T follicular helper cell (primary cell): ENCODE measurements around the gene MSI1.
"Not testable (repeated sequence)": the region's sequence is repeated elsewhere in the genome, so short reads cannot be mapped to it uniquely, and the experiment has no call there.

Experiments used
- DNase-seq: peaks from one replicate; pipeline ENCODE4 v3.0.0-alpha.2; 2020; ENCODE audit warnings: low read depth

Gene MSI1

DNA sequence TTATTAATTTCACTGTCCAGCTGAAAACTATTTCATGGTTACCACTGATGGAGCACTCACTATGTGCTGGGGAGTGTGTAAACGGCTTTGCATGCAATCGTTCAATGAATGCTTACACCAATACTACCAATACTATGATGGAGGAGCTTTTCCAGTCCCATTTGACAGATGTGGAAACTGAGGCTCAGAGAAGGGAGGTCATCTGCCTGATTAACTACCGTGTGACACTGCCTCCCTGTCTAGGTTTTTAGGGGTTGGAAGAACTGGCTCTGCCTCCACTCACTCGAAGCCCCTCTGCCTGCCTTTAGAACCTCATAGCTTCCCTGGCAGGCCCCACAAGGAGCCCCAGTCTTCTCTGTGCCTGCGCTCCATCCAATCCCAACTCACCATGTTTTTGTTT, 11.9 kb downstream of the MSI1 start:
- no peak for DNase-seq

DNA sequence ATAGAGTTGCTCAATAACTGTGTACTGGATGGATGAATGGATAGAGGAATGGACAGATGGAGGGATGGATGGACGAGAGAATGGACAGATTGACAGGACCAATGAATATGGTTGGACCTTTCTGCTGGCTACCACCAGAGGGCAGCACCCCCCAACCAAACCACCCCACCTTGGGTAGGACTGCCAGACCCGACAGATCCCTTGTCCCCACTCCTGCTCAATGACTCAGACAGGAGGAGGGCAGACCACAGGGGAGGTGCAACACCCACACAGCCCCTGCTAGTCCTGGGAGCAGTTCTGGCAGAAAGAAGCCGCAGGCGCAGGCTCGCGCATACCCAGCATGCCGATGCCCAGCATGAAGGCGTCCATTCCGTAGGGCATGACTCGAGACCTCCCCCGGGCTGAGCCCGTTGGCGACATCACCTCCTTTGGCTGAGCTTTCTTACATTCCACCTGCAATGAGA, 12.4 kb downstream of the MSI1 start:
- DNase-seq: peak; percentile 52

DNA sequence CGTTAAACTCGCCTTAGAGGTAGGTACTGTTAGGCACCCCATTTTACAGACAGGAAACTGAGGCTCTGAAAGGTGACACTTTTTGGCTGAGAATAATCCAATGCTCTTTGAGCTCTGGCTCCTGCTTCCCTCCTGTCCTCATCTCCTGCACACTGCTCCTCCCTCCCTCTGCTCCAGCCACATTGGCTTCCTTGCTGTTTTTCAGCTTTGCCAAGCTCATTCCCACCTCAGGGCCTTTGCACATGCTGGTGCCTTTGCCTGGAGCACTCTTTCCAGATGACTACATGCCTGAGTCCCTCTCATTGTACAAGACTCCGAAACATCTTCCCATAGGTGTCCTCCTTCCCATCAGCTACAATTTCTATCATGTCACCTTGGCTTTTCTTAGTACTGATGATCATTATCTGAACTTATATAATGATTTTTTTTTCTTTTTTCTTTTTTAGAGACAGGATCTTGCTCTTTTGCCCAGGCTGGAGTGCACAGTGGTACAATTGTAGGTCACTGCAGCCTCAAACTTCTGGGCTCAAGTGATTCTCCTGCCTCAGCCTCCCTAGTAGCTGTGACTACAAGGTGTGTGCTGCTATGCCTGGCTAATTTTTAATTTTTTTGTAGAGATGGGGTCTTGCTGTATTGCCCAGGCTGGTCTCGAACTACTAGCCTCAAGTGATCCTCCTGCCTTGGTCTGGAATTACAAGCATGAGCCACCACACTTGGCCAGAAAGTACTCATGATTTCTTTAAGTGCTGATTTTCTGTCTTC, 15.2 kb downstream of the MSI1 start:
- DNase-seq: no peak

DNA sequence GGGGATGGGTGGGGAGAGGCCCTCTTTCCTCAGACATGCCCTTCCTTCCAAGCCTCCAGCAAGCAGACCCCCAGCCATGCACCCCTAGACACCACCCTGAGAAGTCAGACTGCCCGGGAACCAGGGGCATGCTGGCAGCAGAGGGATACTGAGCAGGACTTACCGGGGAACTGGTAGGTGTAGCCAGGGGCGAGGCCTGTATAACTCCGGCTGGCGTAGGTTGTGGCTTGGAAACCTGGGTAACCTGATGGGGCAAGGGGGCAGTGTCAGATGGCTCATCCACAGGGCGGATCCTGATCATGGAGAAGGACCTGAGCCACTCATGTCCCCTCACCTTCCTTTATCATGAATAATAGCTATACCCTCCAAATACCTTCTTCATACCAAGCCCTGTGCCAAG, 15.8 kb downstream of the MSI1 start:
- DNase-seq: no peak

DNA sequence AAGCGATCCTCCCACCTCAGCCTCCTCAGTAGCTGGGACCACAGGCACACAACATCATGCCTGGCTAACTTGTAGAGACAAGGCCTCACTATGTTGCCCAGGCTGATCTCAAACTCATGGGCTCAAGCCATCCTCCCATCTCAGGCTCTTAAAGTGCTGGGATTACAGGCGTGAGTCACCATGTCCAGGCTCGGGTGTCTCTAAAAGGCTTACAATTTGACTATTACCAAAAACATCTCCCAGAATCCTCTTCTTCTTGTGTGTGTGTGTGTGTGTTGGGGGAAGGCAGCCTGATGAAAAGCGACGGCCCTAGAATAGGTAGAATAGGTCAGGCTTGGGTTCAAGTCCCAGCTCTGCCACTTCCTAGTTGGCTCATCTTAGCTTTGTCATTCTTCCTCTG, 16.8 kb downstream of the MSI1 start:
- no peak for DNase-seq

DNA sequence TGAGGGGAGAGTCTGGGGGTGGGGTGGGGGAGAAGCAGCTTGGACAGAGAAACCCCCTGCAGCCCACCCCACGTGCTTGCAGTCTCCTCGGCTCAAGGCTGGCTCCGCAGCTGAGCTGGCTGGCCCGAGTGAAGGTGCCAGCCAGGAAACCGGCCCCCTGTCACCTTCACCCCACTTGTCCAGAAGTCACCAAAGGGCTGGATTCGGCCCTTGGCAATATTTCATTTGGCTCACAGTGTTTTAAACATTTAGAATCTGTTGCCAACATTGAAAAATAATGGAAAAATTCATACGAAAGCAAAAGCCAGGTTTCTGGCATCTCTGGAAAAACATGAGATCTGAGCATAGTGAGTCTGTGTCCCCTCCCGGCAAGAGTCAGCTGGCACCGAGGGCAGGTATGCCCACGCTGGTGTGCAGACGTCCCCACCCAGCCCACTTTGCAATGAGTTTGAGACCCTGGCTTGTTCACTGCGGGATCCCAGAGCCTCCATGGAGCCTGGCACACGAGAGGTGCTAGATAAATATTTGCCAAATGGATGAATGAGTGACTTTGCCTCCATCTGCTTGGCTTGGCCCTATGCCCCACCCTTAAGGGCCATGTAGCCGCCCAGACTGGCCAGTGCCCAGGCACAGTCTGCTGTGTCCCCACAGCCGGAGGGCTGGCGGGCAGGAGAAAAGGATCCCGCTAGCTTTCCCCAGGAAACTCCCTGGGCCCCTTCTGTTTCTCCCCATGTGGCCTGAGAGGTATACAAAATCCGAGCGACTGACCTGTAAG, 18.2 kb downstream of the MSI1 start:
- no peak for DNase-seq

DNA sequence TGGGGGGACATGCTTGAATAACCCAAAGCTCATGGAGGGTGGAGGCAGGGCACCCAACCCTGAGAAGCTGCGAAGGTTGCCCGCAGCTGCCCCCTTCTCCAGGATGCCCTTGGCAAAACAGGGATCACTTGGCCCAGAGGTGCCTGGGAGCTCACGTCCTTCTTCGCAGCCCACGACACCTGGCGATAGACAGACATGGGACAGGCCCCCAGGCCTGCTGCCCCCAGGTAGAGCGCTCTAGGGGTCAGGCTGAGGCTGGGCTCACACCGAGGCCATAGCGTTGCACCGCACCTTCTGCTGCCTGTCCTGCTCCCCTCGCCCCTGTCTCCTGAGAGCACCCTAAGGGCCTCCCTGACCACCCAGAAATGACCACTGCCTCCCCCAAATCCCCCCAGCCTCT, 21.2 kb downstream of the MSI1 start:
- no peak for DNase-seq

DNA sequence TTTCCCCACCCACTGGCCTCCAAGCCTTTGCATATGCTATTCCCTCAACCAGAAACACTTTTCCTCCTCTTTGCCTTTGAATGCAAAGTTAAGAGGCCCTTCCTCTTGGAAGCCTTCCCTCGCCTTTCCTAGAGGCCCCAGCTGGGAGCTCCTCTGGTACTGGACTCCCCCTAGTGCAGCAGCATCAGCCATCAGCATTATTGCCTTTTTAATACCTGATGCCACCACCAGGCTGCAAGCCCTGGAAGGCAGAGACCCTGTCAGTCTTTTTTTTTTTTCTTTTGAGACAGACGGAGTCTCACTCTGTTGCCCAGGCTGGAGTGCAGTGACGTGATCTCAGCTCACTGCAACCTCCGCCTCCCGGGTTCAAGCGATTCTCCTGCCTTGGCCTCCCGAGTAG, 22.3 kb downstream of the MSI1 start:
- no peak for DNase-seq

DNA sequence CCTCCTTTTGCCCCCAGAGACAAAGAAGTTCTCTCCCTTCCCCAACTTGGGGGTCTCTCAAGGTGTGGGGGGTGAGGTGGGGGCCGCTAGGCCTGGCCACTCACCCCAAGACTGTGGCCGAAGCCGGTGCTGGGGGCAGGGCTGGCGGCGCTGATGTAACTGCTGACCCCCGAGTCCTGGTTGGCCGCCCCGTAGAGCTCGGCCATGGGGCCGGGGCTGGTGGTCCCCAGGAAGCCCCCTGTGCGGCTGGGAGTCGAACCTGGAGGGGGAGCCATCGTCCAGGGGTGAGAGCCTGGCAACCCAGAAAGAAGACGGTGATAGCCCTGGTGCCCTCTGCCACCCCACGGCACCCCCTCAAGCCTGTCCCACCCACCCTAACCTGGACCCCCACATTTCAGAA, 22.9 kb downstream of the MSI1 start:
- no peak for DNase-seq

DNA sequence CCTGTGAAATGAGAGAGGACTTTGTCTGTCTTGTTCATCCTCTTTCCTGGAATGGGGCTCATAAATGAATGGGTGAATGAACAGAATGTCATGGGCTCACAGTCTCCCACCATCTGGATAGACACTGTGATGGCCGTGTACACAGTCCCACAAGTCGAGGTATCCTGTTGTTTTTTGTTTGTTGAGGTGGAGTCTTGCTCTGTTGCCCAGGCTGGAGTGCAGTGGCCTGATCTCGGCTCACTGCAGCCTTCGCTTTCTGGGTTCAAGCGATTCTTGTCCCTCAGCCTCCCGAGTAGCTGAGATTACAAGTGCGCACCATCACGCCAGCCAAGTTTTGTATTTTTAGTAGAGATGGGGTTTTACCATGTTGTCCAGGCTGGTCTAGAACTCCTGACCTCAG, 25.3 kb downstream of the MSI1 start:
- no peak for DNase-seq

DNA sequence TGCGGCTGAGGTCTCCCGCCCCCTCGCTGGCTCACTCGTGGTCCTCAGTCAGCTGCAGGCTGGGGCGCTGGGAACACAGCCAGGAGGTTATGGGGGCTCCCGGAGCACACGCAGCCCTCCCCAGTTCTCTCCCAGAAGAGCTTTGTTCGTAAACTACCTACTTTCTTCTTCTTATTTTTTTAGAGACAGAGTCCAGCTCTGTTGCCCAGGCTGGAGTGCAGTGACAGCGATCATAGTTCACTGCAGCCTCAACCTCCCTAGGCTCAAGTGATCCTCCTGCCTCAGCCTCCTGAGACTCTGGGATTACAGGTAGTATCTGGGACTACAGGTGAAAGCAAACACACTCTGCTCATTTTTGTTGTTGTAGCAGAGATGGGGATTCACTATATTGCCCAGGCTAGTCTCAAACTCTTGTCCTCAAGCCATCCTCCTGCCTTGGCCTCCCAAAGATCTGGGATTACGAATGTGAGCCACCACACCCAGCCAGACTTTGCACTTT, 25.9 kb downstream of the MSI1 start:
- DNase-seq: no peak

DNA sequence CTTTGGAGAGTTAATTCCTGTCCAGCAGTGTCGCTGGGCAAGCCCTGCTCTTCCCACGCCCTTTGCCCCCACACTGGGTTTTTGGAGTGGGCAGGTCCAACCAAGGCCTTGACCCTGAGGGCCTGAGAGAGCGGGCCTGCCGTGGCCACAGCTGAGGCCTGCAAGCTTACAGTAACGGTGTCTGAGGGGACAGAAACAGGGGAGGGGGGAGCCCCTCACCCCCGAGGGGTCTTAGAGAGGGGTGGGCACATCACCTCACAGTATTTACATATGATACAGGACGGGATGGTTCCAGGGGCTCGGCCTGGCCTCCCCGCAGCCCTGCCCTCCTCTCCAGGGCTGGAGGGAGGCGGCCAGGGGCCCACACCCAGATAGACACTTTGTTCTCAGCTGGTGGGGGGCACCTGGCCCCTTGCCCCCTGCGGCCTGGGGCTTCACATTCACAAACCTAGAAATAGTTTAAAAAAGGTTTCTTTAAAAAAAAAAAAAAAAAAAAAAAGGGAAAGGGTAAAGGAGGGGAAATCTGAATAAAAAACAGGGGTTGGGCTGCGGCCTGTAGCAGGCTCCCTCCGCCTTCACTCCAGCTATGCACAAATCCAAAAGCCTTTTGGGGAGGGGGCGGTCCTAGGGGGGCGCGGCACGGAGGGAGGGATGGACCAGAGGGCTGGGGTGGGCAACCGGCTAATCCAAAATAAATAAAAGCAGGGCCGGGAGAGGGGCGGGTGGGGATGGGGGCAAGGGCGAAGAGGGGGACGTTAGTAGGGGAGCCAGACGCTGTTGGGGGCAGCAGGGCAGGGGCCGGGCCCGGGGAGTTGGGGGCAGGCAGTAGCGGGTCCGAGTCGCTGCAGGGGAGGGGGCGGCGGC, 26.6 kb downstream of the MSI1 start:
- no peak for DNase-seq

DNA sequence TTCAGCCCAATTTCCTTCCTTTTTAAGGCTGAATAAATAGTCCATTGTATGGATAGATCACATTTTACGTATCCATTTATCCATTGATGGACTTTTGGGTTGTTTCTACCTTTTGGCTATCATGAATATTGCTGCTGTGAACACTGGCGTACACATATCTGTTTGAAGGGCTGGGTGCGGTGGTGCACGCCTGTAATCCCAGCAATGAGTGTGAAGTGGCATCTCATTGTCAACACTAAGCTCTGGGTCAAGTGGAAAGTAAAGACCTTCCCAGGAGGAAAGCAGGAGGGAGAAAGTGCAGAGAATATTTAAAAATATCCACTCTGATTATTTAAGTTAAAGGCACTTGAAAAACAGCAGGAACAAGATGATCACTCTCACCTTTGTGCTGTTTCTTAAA, 29.7 kb downstream of the MSI1 start:
- no peak for DNase-seq

DNA sequence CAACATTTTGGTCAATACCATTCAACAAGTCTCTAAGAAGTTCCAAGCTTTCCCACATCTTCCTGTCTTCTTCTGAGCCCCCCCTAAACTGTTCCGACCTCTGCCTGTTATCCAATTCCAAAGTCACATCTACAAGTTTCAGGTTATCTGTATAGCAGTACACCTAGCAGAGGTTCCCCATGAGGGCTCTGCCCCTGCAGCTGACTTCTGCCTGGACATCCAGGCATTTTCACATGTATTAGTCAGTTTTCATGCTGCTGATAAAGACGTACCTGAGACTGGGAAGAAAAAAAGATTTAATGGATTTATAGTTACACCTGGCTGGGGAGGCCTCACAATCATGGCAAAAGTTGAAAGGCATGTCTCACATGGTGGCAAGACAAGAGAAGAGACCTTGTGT, 31.2 kb downstream of the MSI1 start:
- DNase-seq: no peak

DNA sequence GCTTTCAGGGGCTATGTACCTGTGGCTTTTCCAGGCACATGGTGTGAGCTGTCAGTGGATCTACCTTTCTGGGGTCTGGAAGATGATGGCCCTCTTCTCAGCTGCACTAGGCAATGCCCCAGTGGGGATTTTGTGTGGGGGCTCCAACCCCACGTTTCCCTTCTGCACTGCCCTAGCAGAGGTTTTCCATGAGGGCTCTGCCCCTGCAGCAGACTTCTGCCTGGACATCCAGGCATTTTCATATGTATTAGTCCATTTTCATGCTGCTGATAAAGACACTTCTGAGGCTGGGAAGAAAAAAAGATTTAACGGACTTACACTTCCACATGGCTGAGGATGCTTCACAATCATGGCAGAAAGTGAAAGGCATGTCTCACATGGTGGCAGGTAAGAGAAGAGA, 32.6 kb downstream of the MSI1 start:
- not testable (repeated sequence) for DNase-seq

DNA sequence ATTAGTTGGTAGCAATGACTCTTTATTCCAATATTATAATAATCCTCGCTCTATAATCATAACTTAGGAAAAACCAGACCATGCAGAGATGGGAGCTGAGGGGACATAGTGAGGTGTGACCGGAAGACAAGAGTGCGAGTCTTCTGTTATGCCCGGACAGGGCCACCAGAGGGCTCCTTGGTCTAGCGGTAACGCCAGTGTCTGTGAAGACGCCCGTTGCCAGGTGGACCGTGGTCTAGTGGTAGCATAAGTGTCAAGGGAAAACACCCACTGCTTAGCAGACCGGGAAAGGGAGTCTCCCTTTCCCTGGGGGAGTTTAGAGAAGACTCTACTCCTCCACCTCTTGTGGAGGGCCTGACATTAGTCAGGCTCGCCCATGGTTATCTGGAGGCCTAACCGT, 33.5 kb downstream of the MSI1 start:
- not testable (repeated sequence) for DNase-seq

DNA sequence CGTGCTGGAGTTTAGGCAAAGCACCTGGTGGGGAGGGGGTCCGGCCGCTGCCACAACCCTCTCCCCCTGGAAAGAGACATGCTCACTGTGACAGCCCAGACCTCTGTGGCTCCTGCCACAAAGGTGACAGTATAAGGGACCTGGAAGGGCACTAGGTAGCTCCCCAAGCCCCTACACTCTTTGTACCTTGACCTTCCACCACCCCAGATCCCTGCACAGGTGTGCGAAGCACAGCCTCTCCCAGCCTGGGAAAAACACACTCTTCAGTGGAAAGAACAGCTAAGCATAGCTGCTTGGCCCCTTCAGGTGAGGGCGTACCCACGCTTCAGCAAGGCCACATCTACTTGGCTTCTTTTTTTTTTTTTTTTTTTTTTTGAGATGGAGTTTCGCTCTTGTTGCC, 36.4 kb downstream of the MSI1 start:
- DNase-seq: no peak

DNA sequence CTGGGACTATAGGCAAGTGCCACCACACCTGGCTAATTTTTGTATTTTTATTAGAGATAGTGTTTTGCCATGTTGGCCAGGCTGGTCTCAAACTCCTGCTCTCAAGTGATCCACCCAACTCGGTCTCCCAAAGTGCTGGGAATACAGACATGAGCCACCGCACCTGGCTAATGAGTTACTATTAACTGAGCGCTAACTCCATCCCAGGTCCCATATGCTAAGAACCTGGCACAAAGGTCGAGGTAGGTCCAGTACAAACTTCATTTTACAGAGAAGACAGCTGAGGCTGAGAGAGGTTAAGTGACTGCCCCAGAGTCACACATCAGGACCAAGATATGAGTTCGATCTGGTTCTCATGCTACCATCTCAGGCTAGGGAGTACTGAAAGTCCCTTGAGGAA, 36.9 kb downstream of the MSI1 start:
- no peak for DNase-seq

DNA sequence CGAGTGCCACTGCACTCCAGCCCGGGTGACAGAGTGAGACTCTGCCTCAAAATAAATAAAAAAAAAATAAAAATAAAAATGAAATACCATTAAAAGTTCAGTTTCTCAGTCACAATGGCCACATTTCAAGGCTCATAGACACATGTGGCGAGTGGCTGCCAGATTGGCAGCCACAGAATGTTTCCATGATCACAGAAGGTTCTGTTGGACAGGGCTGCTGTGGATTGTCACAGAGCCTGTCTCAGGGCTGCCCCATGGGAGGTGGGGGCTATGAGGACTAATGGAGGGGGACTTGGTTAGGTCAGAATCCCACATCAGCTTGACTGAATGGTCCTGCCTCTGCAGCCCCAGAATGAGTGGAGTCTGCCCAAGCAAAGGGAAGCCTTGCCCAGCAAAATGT, 37.6 kb downstream of the MSI1 start:
- DNase-seq: no peak

DNA sequence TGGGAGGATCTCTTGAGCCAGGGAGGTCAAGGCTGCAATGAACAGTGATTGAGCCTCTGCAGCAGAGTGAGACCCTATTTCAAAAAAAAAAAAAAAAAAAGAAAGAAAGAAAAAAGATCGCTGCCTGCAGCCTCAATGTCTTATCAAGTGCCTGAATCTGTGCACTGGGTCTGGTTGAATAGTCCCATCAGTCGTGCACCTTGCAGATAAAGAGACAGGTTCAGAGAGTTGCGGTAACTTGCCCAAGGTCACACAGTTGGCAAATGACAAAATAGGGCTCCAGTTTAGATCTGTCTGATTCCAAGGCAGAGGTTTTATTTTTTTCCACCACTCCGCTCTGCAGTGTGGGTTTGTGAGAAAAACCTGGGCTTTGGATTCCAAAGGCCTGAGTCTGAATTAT, 40.7 kb downstream of the MSI1 start:
- no peak for DNase-seq

DNA sequence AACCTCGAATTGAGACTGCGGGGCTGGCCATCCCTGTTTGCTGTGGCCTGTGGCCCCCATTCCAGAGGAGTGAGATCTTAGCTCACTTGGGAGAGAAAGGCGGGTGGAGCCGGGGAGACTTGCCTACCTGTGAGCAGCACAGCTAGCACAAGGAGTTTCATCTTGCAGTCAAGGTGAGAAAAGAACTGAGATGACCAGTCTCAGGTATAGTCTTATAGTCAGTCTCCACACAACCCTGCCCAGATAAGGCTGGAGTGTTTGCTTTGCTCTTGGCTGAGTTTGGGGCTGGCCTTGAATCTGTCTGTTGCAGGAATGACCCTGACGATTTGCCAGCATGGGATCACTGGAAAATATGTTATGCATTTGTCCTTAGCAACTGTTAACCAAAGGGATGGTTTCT, 41.4 kb downstream of the MSI1 start, which contains the start of gene PLA2G1B:
PLA2G1B (minus strand) TSS at position 187 of the 400 bp plus-strand sequence; CDS start at position 161, 26 bp downstream.
- no peak for DNase-seq

DNA sequence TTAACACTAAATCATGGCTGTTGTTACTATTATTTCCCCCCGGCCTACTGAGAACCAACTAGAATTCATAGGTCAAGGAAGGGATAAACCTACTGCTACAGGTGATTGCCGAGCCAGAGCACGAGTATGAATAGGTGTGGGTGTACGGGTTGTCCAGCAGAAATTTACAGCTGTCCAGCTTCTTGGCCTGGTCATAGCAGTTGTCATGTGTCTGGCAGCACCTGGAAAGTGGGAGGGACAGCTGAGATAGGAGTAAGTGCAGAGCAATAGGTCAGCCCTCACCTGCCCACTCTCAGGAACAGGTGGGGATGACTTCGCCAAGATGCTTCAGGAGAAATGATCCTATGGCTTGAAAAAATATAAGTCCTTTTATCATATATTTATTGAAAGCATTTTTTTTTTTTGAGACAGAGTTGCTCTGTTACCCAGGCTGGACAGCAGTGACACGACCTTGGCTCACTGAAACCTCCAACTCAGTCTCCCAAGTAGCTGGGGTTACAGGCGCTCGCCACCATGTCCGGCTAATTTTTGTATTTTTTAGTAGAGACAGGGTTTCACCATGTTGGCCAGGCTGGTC, 44.0 kb downstream of the MSI1 start:
- no peak for DNase-seq
